Heart right ventricle (tissue), 16 donors: ENCODE data around the gene SRRD. TPM values are rescaled to one million over a fixed set of nuclear protein-coding genes. Genes with fewer than 3 reads are reported as not detected.

Source experiments
- ATAC-seq, 8 donors: fragments of 200-7000 bp; cut with Tn5 transposase; one replicate each; pipeline ENCODE4 v1.9.1; 2020; ENCODE audit warnings: mild to moderate bottlenecking in 8 of 8, moderate library complexity in 8 of 8, moderate number of reproducible peaks in 1 of 8
- DNase-seq, 2 donors: peaks; one replicate each; pipeline ENCODE4 v3.0.0-alpha.2; 2020
- H3K27ac ChIP-seq, 10 donors: fragments of 200-600 bp; sonication (generic) in 2 of 10; one replicate each; pipeline versions ENCODE4 v1.5.0 to v1.8.0; 2020 to 2022; ENCODE audit warnings: mild to moderate bottlenecking in 3 of 10
- H3K27me3 ChIP-seq, 7 donors: fragments of 200-600 bp; one replicate each; pipeline ENCODE4 v1.8.0; 2021 to 2022; ENCODE audit warnings: mild to moderate bottlenecking in 2 of 7
- H3K36me3 ChIP-seq, 9 donors: fragments of 200-600 bp; sonication (generic) in 1 of 9; one replicate each; pipeline versions ENCODE4 v1.5.0 to v1.8.0; 2020 to 2022; ENCODE audit warnings: mild to moderate bottlenecking in 2 of 9
- H3K4me1 ChIP-seq, 9 donors: fragments of 200-600 bp; sonication (generic) in 1 of 9; one replicate each; pipeline versions ENCODE4 v1.5.0 to v1.8.0; 2020 to 2022; ENCODE audit warnings: mild to moderate bottlenecking in 4 of 9
- H3K4me3 ChIP-seq, 10 donors: fragments of 200-600 bp; sonication (generic) in 2 of 10; one replicate each; pipeline versions ENCODE4 v1.5.0 to v1.8.0; 2020 to 2022; ENCODE audit warnings: mild to moderate bottlenecking in 7 of 10, moderate library complexity in 2 of 10
- H3K9me3 ChIP-seq, 11 donors: fragments of 200-600 bp in 10 of 11; sonication (generic) in 2 of 11; one replicate each; pipeline versions ENCODE4 v1.5.0 to v1.8.0; 2013 to 2022; ENCODE audit warnings: mild to moderate bottlenecking in 2 of 11, control low read depth in 1 of 11, moderate library complexity in 1 of 11
- WGBS, 2 donors: extraction: QIAGEN DNeasy Blood & Tissue Kit; methylation state at CpG; one replicate each; pipeline ENCODE4 v1.1.7; 2013; ENCODE audit warnings: inconsistent platforms in 1 of 2; 5-methylcytosine and 5-hydroxymethylcytosine counted together
- intact Hi-C, 10 donors: fragments of 100-400 bp; cut with DNase I; formaldehyde crosslinking; loops; one replicate each; pipeline versions ENCODE4 v1.11.1 to v1.14.2; 2022
- long read RNA-seq, 3 donors: library from polyadenylated mRNA; unstranded; transcript quantifications; one replicate each; pipeline ENCODE4 v2.0.0, GENCODE V29; 2020 to 2021
- polyA plus RNA-seq, 2 donors: library from polyadenylated mRNA; stranded (reverse); fragments of 200-250 nt; gene quantifications; one replicate each; pipeline ENCODE4 v1.2.3, GENCODE V29; 2013
- total RNA-seq, 10 donors: library from RNA; stranded (reverse); fragmentation: NEBNext Ultra II Directional in 3 of 10; extraction: Animal tissue kit (Norgen Biotek cat#: 25700) in 3 of 10; gene quantifications; one replicate each; pipeline versions ENCODE4 v1.2.1 to v1.2.4, GENCODE V29; 2021 to 2023
- TF ChIP-seq, protein P1 (sequence below), 9 donors: fragments of 200-600 bp; sonication (generic) in 2 of 9; IDR thresholded peaks; one replicate each; pipeline versions ENCODE4 v1.5.0 to v1.8.0; 2021 to 2022; ENCODE audit warnings: antibody characterized with exemption in 9 of 9, mild to moderate bottlenecking in 5 of 9, moderate library complexity in 1 of 9
- donor health status: Arrhythmogenic right ventricular cardiomyopathy.
- donor health status: ischemic (EF 13 %, LVEDD 7.1; RV severe dilation, severe dysfunction).
- donor health status: healthy with polysubstance abuse.
- donor health status: DM: no; HTN: yes; CAD: no.
- donor health status: DM: no; HTN: no; CAD: no.
- donor health status: ischemic (EF 25% LVEDD 6.9; RV normal size, moderate dysfunction).
- donor health status: ischemic (EF 25% LVEDD 5.7; RV mildly dilated, moderate dysfunction).
- donor health status: healthy.
- donor health status: DM: yes; HTN: yes; CAD: no.
- donor health status: Ischemic cardiomyopathy.
- donor health status: ischemic (EF 35%, LVEDD 5.7; RV mildly dilated, moderate dysfunction).
- donor health status: nonischemic (EF 11% LVEDD 7.7; RV severe dilation, severe dysfunction).
- donor health status: DM: yes; HTN: yes; CAD: no.
- donor health status: PGD.
- donor health status: ischemic (EF 29% LVEDD 5.4; RV normal size, mild dysfunction).
- donor health status: nonischemic (EF 23%, LVEDD 6.1; RV moderate dilation, normal function).

The SRRD gene, protein sequence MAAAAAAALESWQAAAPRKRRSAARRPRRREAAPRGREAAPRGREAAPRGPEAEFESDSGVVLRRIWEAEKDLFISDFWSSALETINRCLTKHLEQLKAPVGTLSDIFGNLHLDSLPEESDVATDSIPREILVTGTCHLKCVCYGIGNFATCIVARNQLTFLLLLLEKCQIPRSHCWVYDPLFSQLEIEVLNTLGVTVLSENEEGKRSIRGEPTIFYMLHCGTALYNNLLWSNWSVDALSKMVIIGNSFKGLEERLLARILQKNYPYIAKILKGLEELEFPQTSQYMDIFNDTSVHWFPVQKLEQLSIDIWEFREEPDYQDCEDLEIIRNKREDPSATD
- total RNA-seq (10 to 100 TPM; 19.5 to 26.3 (median 21.2) TPM), polyA plus RNA-seq (10 to 100 TPM; 11.9 to 17.8 TPM)
- long read RNA-seq, donor 1, full-length matches to known transcripts, result 26 of 30 reads
- long read RNA-seq, donor 1, partial matches to known transcripts, result 0 of 30 reads
- long read RNA-seq, donor 1, other reads (novel, unspliced or antisense), result 4 of 30 reads
- long read RNA-seq, donor 2, full-length matches to known transcripts, result 21 of 27 reads
- long read RNA-seq, donor 2, partial matches to known transcripts, result 3 of 27 reads
- long read RNA-seq, donor 2, other reads (novel, unspliced or antisense), result 3 of 27 reads
- long read RNA-seq, donor 3, partial matches to known transcripts, result 0 of 6 reads
- long read RNA-seq, donor 3, other reads (novel, unspliced or antisense), result 6 of 6 reads

DNA sequence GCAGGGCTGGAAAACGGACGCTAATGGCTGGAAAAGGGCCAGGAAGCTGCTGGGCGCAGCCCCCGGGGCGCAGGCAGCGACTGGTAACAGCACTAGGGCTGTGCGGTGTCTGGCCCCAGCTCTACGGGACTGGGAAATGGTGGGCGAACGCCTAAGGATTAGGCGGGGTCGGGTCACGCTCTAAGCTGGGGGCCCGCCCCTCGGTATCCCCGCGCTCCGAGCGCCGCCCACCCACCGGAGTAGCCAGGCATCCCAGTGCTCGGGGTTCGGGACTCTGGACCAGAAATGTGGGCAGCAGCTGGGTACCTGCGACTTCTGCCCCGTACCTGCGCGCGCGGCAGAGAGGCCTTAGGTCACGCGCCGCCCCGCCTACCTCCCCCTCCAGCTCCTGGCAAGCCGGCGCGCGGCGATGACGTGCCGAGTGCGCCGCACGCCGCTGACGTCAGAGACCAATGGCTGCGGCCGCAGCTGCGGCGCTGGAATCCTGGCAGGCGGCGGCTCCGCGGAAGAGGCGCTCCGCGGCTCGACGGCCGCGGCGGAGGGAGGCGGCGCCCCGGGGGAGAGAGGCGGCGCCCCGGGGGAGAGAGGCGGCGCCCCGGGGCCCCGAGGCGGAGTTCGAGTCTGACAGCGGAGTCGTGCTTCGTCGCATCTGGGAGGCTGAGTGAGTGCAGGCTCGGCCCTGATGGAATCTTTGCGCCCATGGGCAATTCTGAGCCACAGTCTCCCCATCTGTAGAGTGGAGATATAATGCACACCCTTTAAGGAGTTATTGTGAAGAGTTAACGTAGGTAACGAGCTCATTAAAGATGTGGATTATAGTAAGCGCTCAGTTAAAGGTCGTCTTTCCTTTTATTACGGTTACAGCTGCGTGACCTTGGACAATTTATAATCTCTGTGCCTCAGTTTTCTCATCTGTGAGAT lies at the start of gene SRRD, which contains the start of gene HPS4:
Gene SRRD, plus strand, starts transcription at position 439 of the 921 bp plus-strand sequence. Its CDS starts 14 bp downstream, at position 453.
Gene HPS4, minus strand, starts transcription at position 345 of the 921 bp plus-strand sequence. CDS start 2,021 bp downstream, outside the sequence.
- 1% methylated on average over 82 to 83 of the region's 85 CpGs for WGBS, 2 donors
- Histone ChIP-seq H3K4me1 (peaks cover 0 to 66% (median 59%) of the 10 kb centered on the region in 9 donors), H3K27me3 (no peaks in the 10 kb centered on the region), H3K4me3 (peak within 1 kb of the TSS; percentile 70 to 100 (median 97)), H3K27ac (peak within 1 kb of the TSS; percentile 6 to 97 (median 95)), H3K36me3 (peaks cover 0 to 50% (median 16%) of the 10 kb centered on the region in 9 donors), H3K9me3 (no peaks in the 10 kb centered on the region)
- TF ChIP-seq, protein P1, sequence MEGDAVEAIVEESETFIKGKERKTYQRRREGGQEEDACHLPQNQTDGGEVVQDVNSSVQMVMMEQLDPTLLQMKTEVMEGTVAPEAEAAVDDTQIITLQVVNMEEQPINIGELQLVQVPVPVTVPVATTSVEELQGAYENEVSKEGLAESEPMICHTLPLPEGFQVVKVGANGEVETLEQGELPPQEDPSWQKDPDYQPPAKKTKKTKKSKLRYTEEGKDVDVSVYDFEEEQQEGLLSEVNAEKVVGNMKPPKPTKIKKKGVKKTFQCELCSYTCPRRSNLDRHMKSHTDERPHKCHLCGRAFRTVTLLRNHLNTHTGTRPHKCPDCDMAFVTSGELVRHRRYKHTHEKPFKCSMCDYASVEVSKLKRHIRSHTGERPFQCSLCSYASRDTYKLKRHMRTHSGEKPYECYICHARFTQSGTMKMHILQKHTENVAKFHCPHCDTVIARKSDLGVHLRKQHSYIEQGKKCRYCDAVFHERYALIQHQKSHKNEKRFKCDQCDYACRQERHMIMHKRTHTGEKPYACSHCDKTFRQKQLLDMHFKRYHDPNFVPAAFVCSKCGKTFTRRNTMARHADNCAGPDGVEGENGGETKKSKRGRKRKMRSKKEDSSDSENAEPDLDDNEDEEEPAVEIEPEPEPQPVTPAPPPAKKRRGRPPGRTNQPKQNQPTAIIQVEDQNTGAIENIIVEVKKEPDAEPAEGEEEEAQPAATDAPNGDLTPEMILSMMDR (IDR thresholded peaks at IDR 0.05), result no peak
- peak; percentile 85 to 91 for DNase-seq
- peak; percentile 94 to 97 (median 96) for ATAC-seq
- intact Hi-C loops, result loop anchor here in 3 of 10 donors (2.0 to 10.0 kb wide), 3 partner anchors 105 to 171 kb away; partner anchors contain the start of genes MIAT (in 1 of the 3) and TPST2 (in 1 of the 3)

DNA sequence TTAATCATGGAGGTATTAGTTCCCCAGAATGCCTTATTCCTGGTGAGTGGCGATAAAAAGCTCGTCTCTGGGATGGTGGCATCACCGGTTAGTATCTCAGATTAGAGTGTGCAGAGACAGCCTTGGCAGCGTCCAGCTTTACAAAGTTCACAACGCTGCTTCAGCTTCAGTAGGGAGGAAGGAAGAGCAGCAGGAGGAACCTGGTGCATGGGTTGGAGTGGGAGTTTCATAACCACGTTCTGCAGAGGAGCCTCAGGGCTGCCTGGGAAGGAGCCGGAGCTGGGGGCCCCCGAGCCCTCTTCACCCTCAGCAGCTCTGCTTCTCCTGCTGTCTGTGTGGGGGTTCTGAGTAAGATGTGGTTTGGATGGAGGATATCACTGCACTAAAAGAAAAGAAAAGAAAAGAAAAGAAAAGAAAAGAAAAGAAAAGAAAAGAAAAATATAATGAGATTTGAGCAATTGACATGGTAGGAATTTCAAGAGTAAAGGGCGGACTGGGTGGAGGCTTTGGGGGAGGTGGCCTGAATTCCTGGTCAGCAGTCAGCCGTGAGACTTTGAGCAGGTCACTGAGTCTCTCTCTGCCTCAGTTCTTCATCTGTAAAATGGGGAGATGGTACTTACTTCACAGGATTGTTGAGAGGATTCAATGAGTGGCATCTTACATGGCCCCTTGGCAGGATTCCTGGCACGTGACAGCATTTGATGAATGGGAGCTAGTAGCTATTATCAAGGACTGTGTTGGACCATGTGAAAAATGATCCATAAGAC lies 48.2 kb upstream of the SRRD start:
- Histone ChIP-seq H3K27ac (no peak overlapping the region), H3K4me1 (peaks cover 0 to 29% (median 0%) of the 10 kb centered on the region in 9 donors), H3K9me3 (no peaks in the 10 kb centered on the region), H3K36me3 (peaks cover 0 to 12% (median 0%) of the 10 kb centered on the region in 9 donors), H3K27me3 (peaks cover 0 to 41% (median 13%) of the 10 kb centered on the region in 7 donors), H3K4me3 (no peak overlapping the region)
- no peak for DNase-seq
- ATAC-seq, result no peak
- TF ChIP-seq, protein P1 (IDR thresholded peaks at IDR 0.05), result no peak
- intact Hi-C loops, result no loop called here
- 63 to 65% methylated on average over 11 of the region's 11 CpGs for WGBS, 2 donors

DNA sequence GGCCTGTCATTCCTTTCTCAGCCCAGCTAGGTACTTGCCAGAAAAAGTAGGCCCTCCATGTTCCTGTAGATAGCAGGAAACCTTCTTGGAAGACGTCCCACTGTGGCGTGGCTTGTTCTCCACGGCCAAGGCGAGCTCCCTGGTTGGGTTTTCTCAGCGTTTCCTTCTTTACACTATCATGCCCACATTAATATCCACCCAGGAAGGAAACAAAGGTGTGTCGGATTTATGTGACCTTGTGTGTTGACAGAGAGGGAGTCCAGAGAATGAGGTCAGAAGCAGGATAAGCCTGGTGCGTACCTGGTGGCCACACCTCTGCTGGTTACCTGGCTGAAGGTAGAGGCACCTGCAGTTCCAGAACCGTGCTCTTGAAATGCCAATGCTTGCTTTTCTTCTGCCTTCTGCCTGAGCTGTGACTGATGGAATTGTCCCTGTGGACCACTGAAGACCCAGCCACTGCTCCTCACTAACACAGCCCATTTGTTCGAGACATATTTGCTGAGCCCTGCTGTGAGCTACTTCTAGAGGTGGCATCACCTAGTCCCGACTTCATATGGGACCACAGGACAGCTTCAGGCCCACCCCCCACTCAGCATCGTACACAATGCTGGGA lies 46.7 kb upstream of the SRRD start:
- no peaks in the 10 kb centered on the region for H3K9me3 ChIP-seq
- intact Hi-C loops, result no loop called here
- no peak for DNase-seq
- peaks cover 0 to 34% (median 5%) of the 10 kb centered on the region in 7 donors for H3K27me3 ChIP-seq
- no peak overlapping the region for H3K27ac ChIP-seq
- H3K36me3 ChIP-seq, result peaks cover 0 to 12% (median 0%) of the 10 kb centered on the region in 9 donors
- TF ChIP-seq, protein P1 (IDR thresholded peaks at IDR 0.05), result no peak
- 59 to 70% methylated on average over 11 of the region's 11 CpGs for WGBS, 2 donors
- H3K4me3 ChIP-seq, result no peak overlapping the region
- H3K4me1 ChIP-seq, result peaks cover 0 to 21% (median 0%) of the 10 kb centered on the region in 9 donors
- no peak for ATAC-seq
